ENCODE measurements around the gene HBD. TPM values are rescaled to one million over a fixed set of nuclear protein-coding genes. Genes with fewer than 3 reads are reported as not detected.

The HBD gene
- total RNA-seq, 1 donor from 2014 or later: not detected

DNA sequence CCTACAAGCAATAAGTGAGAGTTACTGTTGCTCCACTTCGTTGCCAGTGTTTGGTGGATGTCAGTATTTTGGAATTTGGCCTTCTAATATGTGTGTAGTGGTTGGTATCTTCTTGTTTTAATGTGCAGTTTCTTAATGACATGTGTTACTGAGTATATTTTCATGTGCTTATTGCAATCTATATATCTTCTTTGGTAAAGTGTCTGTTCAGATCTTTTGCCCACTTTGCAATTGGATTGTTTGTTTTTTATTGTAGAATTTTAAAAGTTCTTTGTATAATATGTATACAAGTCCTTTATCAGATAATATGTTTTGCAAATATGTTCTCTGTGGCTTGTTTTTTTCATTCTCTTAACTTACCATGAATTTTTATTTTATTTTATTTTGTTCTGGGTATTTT, 41.5 kb downstream of the HBD start:
- peaks cover 3% of the 10 kb centered on the region for H3K9me3 Mint-ChIP-seq (ENCODE audit: unreplicated experiment)
- Histone ChIP-seq H3K27ac (ENCODE audit: low read depth, low read length) (no peak overlapping the region), H3K27me3 (ENCODE audit: insufficient read depth, low read length) (no peaks in the 10 kb centered on the region), H3K79me2 (ENCODE audit: insufficient read depth, low read length) (no peaks in the 10 kb centered on the region), H3K9ac (ENCODE audit: low read length) (no peak overlapping the region), H3K4me1 (ENCODE audit: insufficient read depth, low read length) (no peaks in the 10 kb centered on the region), H2AFZ (ENCODE audit: low read depth, low read length) (no peak overlapping the region), H3K4me2 (ENCODE audit: low read length) (no peak overlapping the region), H3K9me3 (ENCODE audit: insufficient read depth, low read depth, low read length) (no peaks in the 10 kb centered on the region), H4K20me1 (ENCODE audit: insufficient read depth, low read length) (no peaks in the 10 kb centered on the region), H3K4me3 (ENCODE audit: insufficient read depth, low read depth, low read length) (no peak overlapping the region), H3K36me3 (ENCODE audit: insufficient read depth, low read length) (no peaks in the 10 kb centered on the region)
- H3K4me1 Mint-ChIP-seq (ENCODE audit: low read depth, unreplicated experiment): no peaks in the 10 kb centered on the region
- TF ChIP-seq EZH2 (IDR thresholded peaks at IDR 0.05; ENCODE audit: insufficient read depth, low read length): no peak
- no peak for TF ChIP-seq CTCF (IDR thresholded peaks at IDR 0.05; ENCODE audit: insufficient read depth, low read depth, low read length)
- no peak overlapping the region for H3K27ac Mint-ChIP-seq (ENCODE audit: unreplicated experiment)
- FAIRE-seq: no peak
- H3K4me3 Mint-ChIP-seq (ENCODE audit: unreplicated experiment): no peak overlapping the region
- H3K27me3 Mint-ChIP-seq (ENCODE audit: low read depth, unreplicated experiment): no peaks in the 10 kb centered on the region
- no peaks in the 10 kb centered on the region for H3K36me3 Mint-ChIP-seq (ENCODE audit: low read depth, unreplicated experiment)
- no peak for DNase-seq (ENCODE audit: low read depth)

DNA sequence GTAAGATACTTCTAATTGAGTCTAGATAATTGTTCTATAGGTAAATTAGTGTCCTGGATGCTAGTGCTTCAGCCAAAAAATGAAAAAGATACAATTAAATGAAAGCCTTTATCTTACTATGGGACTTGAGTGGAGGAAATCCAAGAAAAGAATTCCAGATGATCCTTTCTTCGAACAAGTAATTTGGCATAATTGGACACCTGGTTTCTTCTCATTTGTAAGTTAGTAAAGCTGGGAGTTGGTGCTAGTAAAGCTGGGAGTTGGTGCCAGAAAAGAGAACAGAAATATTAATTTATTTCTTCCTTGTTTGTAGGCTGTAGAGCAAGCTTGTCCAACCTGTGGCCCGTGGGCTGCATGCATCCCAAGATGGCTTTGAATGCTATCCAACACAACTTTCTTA, 46.1 kb downstream of the HBD start:
- Histone ChIP-seq H3K9me3 (ENCODE audit: insufficient read depth, low read depth, low read length) (no peaks in the 10 kb centered on the region), H2AFZ (ENCODE audit: low read depth, low read length) (no peak overlapping the region), H3K4me3 (ENCODE audit: insufficient read depth, low read depth, low read length) (no peak overlapping the region), H4K20me1 (ENCODE audit: insufficient read depth, low read length) (no peaks in the 10 kb centered on the region), H3K27me3 (ENCODE audit: insufficient read depth, low read length) (no peaks in the 10 kb centered on the region), H3K9ac (ENCODE audit: low read length) (no peak overlapping the region), H3K27ac (ENCODE audit: low read depth, low read length) (no peak overlapping the region), H3K4me1 (ENCODE audit: insufficient read depth, low read length) (no peaks in the 10 kb centered on the region), H3K36me3 (ENCODE audit: insufficient read depth, low read length) (no peaks in the 10 kb centered on the region), H3K79me2 (ENCODE audit: insufficient read depth, low read length) (no peaks in the 10 kb centered on the region), H3K4me2 (ENCODE audit: low read length) (no peak overlapping the region)
- no peak for FAIRE-seq
- no peaks in the 10 kb centered on the region for H3K27me3 Mint-ChIP-seq (ENCODE audit: low read depth, unreplicated experiment)
- no peaks in the 10 kb centered on the region for H3K4me1 Mint-ChIP-seq (ENCODE audit: low read depth, unreplicated experiment)
- no peak for TF ChIP-seq CTCF (IDR thresholded peaks at IDR 0.05; ENCODE audit: insufficient read depth, low read depth, low read length)
- TF ChIP-seq EZH2 (IDR thresholded peaks at IDR 0.05; ENCODE audit: insufficient read depth, low read length): no peak
- H3K4me3 Mint-ChIP-seq (ENCODE audit: unreplicated experiment): no peak overlapping the region
- no peak for DNase-seq (ENCODE audit: low read depth)
- no peak overlapping the region for H3K27ac Mint-ChIP-seq (ENCODE audit: unreplicated experiment)
- peaks cover 3% of the 10 kb centered on the region for H3K9me3 Mint-ChIP-seq (ENCODE audit: unreplicated experiment)
- no peaks in the 10 kb centered on the region for H3K36me3 Mint-ChIP-seq (ENCODE audit: low read depth, unreplicated experiment)

Other genes with a start within 250 kb of the HBD start
- not detected in 2 replicates for gene OR51L1, start 239.6 kb downstream of the HBD start, total RNA-seq
- gene OR52J3, start 188.0 kb downstream of the HBD start, total RNA-seq: not detected in 2 replicates
- not detected in 2 replicates for gene OR52E2, start 174.9 kb downstream of the HBD start, total RNA-seq
- gene OR52E1, start 164.9 kb downstream of the HBD start, total RNA-seq: 0.31 TPM in 1 of 2 replicates, not detected in the other
- not detected in 2 replicates for gene OR52A5, start 96.1 kb downstream of the HBD start, total RNA-seq
- gene OR52A1, start 79.7 kb downstream of the HBD start, total RNA-seq: not detected in 2 replicates
- not detected in 2 replicates for gene OR51V1, start 33.8 kb downstream of the HBD start, total RNA-seq
- not detected in 2 replicates for gene HBB, start 7.4 kb downstream of the HBD start, total RNA-seq
- not detected in 2 replicates for gene HBG1, start 15.4 kb upstream of the HBD start, total RNA-seq
- gene HBG2, start 20.3 kb upstream of the HBD start, total RNA-seq: not detected in 2 replicates
- gene HBE1, start 35.5 kb upstream of the HBD start, total RNA-seq: not detected in 2 replicates
- not detected in 2 replicates for gene OR51B4, start 67.5 kb upstream of the HBD start, total RNA-seq
- gene OR51B2, start 89.8 kb upstream of the HBD start, total RNA-seq: not detected in 2 replicates
- gene OR51B5, start 109.0 kb upstream of the HBD start, total RNA-seq: not detected in 2 replicates
- not detected in 2 replicates for gene OR51B6, start 117.0 kb upstream of the HBD start, total RNA-seq
- not detected in 2 replicates for gene OR51M1, start 149.3 kb upstream of the HBD start, total RNA-seq
- gene OR51Q1, start 187.6 kb upstream of the HBD start, total RNA-seq: not detected in 2 replicates
- not detected in 2 replicates for gene OR51I1, start 207.0 kb upstream of the HBD start, total RNA-seq
- not detected in 2 replicates for gene OR51I2, start 214.8 kb upstream of the HBD start, total RNA-seq